Glutamatergic neuron (in vitro differentiated cells): ENCODE results near the gene MAN1A1. TPM values are rescaled to one million over a fixed set of nuclear protein-coding genes. Genes with fewer than 3 reads are reported as not detected.

ENCODE experiments used
- DNase-seq: peaks from one replicate; pipeline ENCODE4 v3.0.0; 2022
- H3K27ac Mint-ChIP-seq: one replicate; pipeline ENCODE4 v1.8.0; 2020; ENCODE audit warnings: mild to moderate bottlenecking, mixed read lengths, inconsistent platforms; ENCODE audit not compliant: unreplicated experiment
- H3K27me3 Mint-ChIP-seq: one replicate; pipeline ENCODE4 v1.8.0; 2020; ENCODE audit warnings: mild to moderate bottlenecking, moderate library complexity, mixed read lengths, inconsistent platforms; ENCODE audit not compliant: unreplicated experiment
- H3K36me3 Mint-ChIP-seq: one replicate; pipeline ENCODE4 v1.8.0; 2020; ENCODE audit warnings: mild to moderate bottlenecking, mixed read lengths, inconsistent platforms; ENCODE audit not compliant: unreplicated experiment
- H3K4me1 Mint-ChIP-seq: one replicate; pipeline ENCODE4 v1.8.0; 2020; ENCODE audit warnings: mild to moderate bottlenecking, low read depth, mixed read lengths, inconsistent platforms; ENCODE audit not compliant: unreplicated experiment
- H3K4me3 Mint-ChIP-seq: one replicate; pipeline ENCODE4 v1.8.0; 2020; ENCODE audit warnings: mild to moderate bottlenecking, mixed read lengths, inconsistent platforms; ENCODE audit not compliant: unreplicated experiment
- H3K9me3 Mint-ChIP-seq: one replicate; pipeline ENCODE4 v1.8.0; 2020; ENCODE audit warnings: mild to moderate bottlenecking, moderate library complexity, mixed read lengths, inconsistent platforms; ENCODE audit not compliant: unreplicated experiment
- CTCF ChIP-seq: fragments of 200-600 bp; sonication (generic); IDR thresholded peaks from one replicate; pipeline ENCODE4 v1.5.0; 2021; ENCODE audit not compliant: partially characterized antibody, unreplicated experiment
- total RNA-seq: library from RNA; stranded (reverse); fragmentation: NEBNext Ultra II Directional; extraction: Animal tissue kit (Norgen Biotek cat#: 25700); gene quantifications from one replicate; pipeline ENCODE4 v1.2.1, GENCODE V29; 2021; ENCODE audit not compliant: unreplicated experiment

Gene MAN1A1
- total RNA-seq, 1 donor from 2014 or later: 10.5 TPM

- DNase-seq: no peak
- no peak for TF ChIP-seq CTCF
- Mint-ChIP-seq H3K27ac (peak overlapping the region; percentile 78), H3K4me3 (peak overlapping the region; percentile 31), H3K4me1 (peaks cover 16% of the 10 kb centered on the region), H3K36me3 (no peaks in the 10 kb centered on the region), H3K27me3 (no peaks in the 10 kb centered on the region), H3K9me3 (peaks cover 3% of the 10 kb centered on the region)
Observed at GRCh38 chr6:119140196-119141140, 209.1 kb downstream of the MAN1A1 start.

GRCh38 chr6:119138906-119139541 is 210.5 kb downstream of the MAN1A1 start:
- H3K9me3 Mint-ChIP-seq: peaks cover 3% of the 10 kb centered on the region
- peaks cover 16% of the 10 kb centered on the region for H3K4me1 Mint-ChIP-seq
- TF ChIP-seq CTCF: no peak
- H3K4me3 Mint-ChIP-seq: no peak overlapping the region
- H3K27me3 Mint-ChIP-seq: no peaks in the 10 kb centered on the region
- H3K36me3 Mint-ChIP-seq: no peaks in the 10 kb centered on the region
- no peak for DNase-seq
- no peak overlapping the region for H3K27ac Mint-ChIP-seq

- no peak for DNase-seq
- H3K9me3 Mint-ChIP-seq: no peaks in the 10 kb centered on the region
- H3K27me3 Mint-ChIP-seq: no peaks in the 10 kb centered on the region
- no peaks in the 10 kb centered on the region for H3K36me3 Mint-ChIP-seq
- no peak for TF ChIP-seq CTCF
- no peak overlapping the region for H3K4me3 Mint-ChIP-seq
- H3K27ac Mint-ChIP-seq: no peak overlapping the region
- peaks cover 17% of the 10 kb centered on the region for H3K4me1 Mint-ChIP-seq
Observed at GRCh38 chr6:119137194-119138072, 212.1 kb downstream of the MAN1A1 start.

DNA sequence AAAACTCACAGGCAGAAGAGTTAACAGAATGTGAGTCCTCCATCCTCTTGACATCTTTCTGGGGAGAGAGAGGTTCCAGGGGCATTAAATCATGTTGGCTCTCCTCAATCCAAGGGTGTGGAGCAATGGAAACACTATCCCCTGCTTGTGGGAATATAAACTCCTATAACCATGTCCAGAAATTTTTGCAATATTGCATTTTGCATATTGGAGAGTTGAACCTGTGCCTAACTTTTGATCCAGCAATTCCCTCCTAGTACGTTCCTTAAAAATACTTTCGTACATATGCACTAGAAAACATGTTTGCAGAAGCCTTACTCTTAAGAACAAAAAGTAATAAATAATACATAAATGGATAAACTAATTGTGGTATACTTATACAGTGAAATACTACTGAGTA is 214.8 kb downstream of the MAN1A1 start:
- DNase-seq: no peak
- H3K9me3 Mint-ChIP-seq: no peaks in the 10 kb centered on the region
- H3K36me3 Mint-ChIP-seq: no peaks in the 10 kb centered on the region
- TF ChIP-seq CTCF: no peak
- no peaks in the 10 kb centered on the region for H3K27me3 Mint-ChIP-seq
- H3K4me1 Mint-ChIP-seq: peaks cover 11% of the 10 kb centered on the region
- no peak overlapping the region for H3K27ac Mint-ChIP-seq
- no peak overlapping the region for H3K4me3 Mint-ChIP-seq
